HEK293 (cell line): Measurements from ENCODE around the gene BCL2.

Experiments used
- CTCF ChIP-seq: fragments of 450-650 bp; formaldehyde crosslinking; IDR thresholded peaks from 2 replicates; pipeline ENCODE4 v1.5.1; 2016; ENCODE audit warnings: missing biosample characterization, missing genetic modification characterization
- KLF10 ChIP-seq: fragments of 450-650 bp; IDR thresholded peaks from 2 replicates; pipeline ENCODE4 v1.5.1; 2018; ENCODE audit warnings: missing biosample characterization, mild to moderate bottlenecking, missing genetic modification characterization
- TCF7L2 ChIP-seq: IDR thresholded peaks from 2 replicates; pipeline ENCODE4 v1.6.1; 2011; ENCODE audit warnings: low read depth, mild to moderate bottlenecking, inconsistent platforms, low read length, moderate library complexity, borderline replicate concordance
- ZBTB17 ChIP-seq: fragments of 450-650 bp; formaldehyde crosslinking; IDR thresholded peaks from 2 replicates; pipeline ENCODE4 v1.5.1; 2016; ENCODE audit warnings: missing biosample characterization, missing genetic modification characterization
- ZNF510 ChIP-seq: fragments of 450-650 bp; formaldehyde crosslinking; IDR thresholded peaks from 2 replicates; pipeline ENCODE4 v1.5.1; 2018; ENCODE audit warnings: mild to moderate bottlenecking, missing genetic modification characterization, missing biosample characterization; ENCODE audit not compliant: insufficient replicate concordance
- ZNF548 ChIP-seq: fragments of 450-650 bp; formaldehyde crosslinking; IDR thresholded peaks from 2 replicates; pipeline ENCODE4 v1.5.1; 2016; ENCODE audit warnings: missing biosample characterization, missing genetic modification characterization
- ZNF610 ChIP-seq: fragments of 450-650 bp; formaldehyde crosslinking; IDR thresholded peaks from 2 replicates; pipeline ENCODE4 v1.5.1; 2016; ENCODE audit warnings: missing biosample characterization, missing genetic modification characterization, borderline replicate concordance
- ZNF664 ChIP-seq: fragments of 450-650 bp; formaldehyde crosslinking; IDR thresholded peaks from 2 replicates; pipeline ENCODE4 v1.5.1; 2016; ENCODE audit warnings: missing biosample characterization, missing genetic modification characterization
- ZNF785 ChIP-seq: fragments of 450-650 bp; formaldehyde crosslinking; IDR thresholded peaks from 2 replicates; pipeline ENCODE4 v1.5.1; 2016; ENCODE audit warnings: missing biosample characterization, missing genetic modification characterization
- ZSCAN16 ChIP-seq: fragments of 450-650 bp; formaldehyde crosslinking; IDR thresholded peaks from 2 replicates; pipeline ENCODE4 v1.5.1; 2016; ENCODE audit warnings: missing biosample characterization, missing genetic modification characterization
- ZSCAN18 ChIP-seq: fragments of 450-650 bp; formaldehyde crosslinking; IDR thresholded peaks from 2 replicates; pipeline ENCODE4 v1.5.1; 2016; ENCODE audit warnings: missing biosample characterization, missing genetic modification characterization

GRCh38 chr18:63283305-63284094 is 36.1 kb downstream of the BCL2 start:
- TF ChIP-seq ZBTB17 (tag by site-specific recombination) (no peak), ZNF785 (tag by site-specific recombination) (no peak), ZSCAN18 (tag by site-specific recombination) (no peak), ZNF510 (no peak), KLF10 (tag by site-specific recombination) (no peak), CTCF (tag by site-specific recombination) (no peak), ZNF664 (tag by site-specific recombination) (no peak), ZSCAN16 (tag by site-specific recombination) (no peak), ZNF610 (tag by site-specific recombination) (no peak), ZNF548 (no peak), TCF7L2 (no peak)
